Measurements from ENCODE around the gene TCIRG1. TPM values are rescaled to one million over a fixed set of nuclear protein-coding genes. Genes with fewer than 3 reads are reported as not detected.

The TCIRG1 gene
- polyA plus RNA-seq, 4 donors: 17.6 to 28.9 (median 20.6) TPM

- no peak for DNase-seq (ENCODE audit: low read depth in 4 of 4, low spot score in 3 of 4)
These were observed 34.1 kb upstream of the TCIRG1 start for GRCh38 chr11:68004551-68005335.

DNA sequence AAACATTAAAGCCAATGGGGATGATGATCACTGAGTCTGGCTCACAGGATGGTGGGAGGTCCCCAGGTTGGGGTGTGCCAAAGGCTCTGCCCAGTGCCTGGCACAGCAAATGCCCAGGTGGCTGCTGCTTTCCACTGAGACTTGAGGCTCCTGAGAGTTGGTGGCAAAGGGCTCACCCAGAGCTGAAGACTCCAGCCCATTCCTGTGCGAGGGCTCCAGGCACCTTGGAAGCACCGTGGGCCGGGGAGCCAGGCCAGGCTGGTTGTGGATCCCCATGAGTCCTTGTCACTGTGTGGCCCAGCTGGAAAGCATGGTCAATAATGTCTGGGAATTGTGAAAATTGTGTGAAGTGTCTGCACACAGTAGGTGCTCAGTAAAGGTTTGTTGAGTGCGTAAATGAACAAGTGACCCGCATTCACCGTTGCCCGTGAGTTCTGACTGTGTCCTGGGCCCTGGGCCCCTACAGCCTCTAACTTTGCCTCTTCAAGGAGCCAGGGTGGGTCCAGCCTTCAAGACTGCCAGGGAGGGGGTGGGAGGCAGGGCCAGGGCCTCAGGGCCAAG is 32.1 kb upstream of the TCIRG1 start:
- no peak for DNase-seq (ENCODE audit: low read depth in 4 of 4, low spot score in 3 of 4)

DNA sequence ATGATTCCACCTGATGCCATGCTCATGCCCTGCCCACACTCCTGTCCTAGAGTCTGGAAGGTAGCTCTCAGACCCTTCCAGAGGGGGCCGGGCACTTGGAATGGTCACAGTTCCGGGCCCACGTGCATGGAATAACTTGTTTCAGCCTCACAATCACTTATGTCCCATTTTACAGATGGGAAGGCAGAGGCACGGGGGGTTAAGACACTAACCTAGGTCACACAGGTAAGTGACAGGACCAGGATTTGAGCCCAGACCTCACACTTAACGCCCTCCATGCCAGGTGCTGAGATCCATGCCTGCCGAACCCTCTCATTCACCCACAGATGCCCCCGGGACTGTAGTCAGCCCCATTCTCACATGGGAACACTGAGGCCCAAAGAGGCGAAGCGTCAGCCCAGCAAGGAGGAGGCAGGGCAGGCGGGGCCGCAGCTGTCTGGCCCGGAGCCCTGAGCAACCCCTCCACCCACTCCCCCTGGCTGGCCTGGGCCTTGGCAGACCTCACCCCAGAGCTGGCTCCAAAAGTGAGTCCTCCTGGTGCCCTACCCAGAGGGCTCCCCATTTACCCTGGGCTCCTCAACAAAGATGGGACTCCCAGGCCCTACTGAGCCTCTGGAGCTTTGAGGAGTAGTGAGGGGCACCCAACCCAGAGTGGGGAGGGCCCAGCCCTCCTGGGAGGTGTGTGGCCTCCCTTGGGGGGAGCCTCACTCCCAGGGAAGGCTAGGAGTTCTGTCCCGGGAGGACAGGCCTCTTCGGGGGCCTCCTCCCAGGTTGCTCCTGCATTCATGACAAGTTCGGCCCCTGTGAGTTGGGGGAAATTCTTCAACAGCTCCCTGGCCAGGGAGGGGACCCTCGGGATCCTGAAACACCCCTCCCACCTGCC is 31.1 kb upstream of the TCIRG1 start:
- no peak for DNase-seq (ENCODE audit: low read depth in 4 of 4, low spot score in 3 of 4)

- no peak for DNase-seq (ENCODE audit: low read depth in 4 of 4, low spot score in 3 of 4)
These were observed 30.2 kb upstream of the TCIRG1 start for GRCh38 chr11:68008381-68009337.

- DNase-seq (ENCODE audit: low read depth in 4 of 4, low spot score in 3 of 4): no peak
These were observed 29.3 kb upstream of the TCIRG1 start for GRCh38 chr11:68009391-68010089.

DNA sequence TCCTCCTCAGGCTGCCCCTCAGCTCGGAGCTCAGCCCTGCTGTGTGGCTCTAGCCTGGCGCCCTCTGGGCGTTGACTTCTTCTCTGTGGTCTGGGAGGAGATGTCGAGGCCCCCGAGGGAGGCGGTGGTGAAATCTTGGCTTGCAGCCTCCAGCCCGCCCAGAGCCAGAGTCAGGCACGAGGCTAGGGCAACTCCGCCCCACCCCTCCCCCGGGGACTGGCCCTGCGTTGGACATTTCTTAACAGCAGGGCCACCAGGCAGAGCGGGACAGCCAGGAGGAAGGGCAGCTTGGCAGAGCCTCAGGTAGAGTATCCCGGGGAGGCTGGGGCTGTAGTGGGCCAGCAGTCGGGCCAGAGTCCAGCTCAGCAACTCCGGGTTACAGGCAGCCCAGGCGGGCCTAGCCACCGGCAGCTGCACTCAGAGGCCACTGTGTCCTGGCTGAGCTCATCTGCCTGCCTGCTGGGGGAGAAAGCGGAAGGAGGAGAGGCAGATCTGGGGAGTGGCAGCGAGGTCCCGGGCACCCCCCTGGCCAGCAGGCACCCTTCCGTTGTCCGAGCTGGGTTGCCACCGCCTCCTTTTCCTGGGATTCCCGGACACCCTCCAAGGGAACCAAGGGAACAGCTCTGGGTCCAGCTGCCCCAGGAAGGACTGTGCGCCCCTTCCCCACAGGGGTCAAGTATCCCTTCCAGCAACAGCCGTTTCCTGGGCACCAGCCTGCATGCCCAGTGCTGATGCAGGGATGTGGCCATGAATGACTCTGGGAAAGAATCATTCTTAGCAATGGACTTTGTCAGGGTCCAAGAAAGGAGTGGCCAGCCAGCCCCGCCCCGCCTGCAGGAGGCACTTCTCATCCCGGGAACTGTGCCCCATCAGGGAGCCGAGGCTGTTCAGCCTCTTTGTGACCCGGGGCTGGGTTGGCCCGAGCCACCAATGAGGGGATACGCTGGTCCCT is 28.5 kb upstream of the TCIRG1 start, which contains the start of gene ALDH3B1:
Gene ALDH3B1, plus strand, starts transcription at position 238 of the 952 bp plus-strand sequence. CDS start 4,971 bp downstream, outside the sequence.
- DNase-seq (ENCODE audit: low read depth in 4 of 4, low spot score in 3 of 4): no peak

GRCh38 chr11:68011051-68011943 is 27.5 kb upstream of the TCIRG1 start:
- DNase-seq (ENCODE audit: low read depth in 4 of 4, low spot score in 3 of 4): no peak

DNA sequence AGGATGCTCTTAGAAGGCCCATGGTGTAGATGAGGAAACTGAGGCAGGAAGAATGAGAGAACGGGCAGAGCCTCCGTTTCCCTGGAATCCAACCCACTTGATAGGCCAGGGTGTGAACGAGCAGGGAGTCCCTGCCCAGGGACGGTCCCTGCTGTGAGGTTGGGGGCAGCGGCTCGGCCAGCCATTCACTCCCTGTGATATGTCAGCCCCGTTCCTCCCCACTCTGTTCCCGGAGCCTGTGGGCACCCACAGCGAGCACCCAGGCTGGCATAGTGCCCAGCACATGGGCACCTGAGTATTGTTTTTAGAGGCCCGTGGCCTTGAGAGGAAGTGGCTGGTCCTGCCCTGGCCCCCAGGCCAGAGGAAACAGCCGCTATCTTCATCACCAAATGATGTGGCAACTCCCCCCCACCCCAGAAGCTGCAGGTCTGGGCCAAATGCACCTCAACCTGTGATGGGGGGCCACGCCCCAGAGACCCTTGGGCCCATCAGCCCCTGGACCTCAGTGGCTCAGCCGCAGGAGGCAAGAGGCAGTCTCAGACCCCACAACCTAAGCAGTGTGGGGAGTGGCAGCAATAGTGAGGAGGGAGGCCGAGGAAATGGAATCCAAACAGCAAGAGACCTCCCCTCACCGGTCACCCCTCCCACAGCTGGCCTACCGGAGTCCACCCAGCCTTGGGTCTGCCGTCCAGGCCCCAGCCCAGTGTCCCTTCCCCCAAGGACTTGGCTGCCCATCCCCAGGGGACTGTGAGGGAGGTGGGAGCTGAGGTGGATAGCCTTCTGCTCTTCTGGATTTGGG is 26.6 kb upstream of the TCIRG1 start:
- DNase-seq (ENCODE audit: low read depth in 4 of 4, low spot score in 3 of 4): no peak

GRCh38 chr11:68012843-68013610 is 25.8 kb upstream of the TCIRG1 start:
- DNase-seq (ENCODE audit: low read depth in 4 of 4, low spot score in 3 of 4): no peak

DNA sequence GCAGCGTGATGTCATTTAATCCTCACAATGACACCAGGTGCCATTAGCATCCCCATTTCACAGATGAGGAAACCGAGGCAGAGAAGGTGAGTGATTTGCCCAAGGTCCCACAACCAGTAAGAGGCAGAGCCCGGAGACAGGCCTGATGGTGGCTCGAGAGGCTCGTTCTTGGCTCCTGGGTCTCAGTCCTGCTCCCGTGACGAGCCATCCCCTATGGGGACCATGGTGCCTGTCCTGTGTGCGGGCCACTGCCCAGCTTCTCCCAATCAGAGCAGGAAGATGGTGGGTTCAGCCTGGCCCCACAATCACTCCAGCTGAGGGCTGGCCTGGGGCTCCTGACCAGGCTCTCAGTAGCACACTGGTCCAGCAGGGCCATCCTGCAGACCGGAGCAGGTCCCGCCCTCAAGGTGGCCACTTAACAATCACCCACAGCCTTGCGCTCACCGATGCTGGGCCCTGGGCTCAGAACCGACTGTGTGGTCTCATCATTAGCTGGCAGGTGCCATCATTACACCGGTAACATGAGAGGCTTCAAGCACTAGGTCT is 25.1 kb upstream of the TCIRG1 start:
- DNase-seq (ENCODE audit: low read depth in 4 of 4, low spot score in 3 of 4): no peak

GRCh38 chr11:68014157-68014946 is 24.5 kb upstream of the TCIRG1 start:
- DNase-seq (ENCODE audit: low read depth in 4 of 4, low spot score in 3 of 4): no peak

- DNase-seq (ENCODE audit: low read depth in 4 of 4, low spot score in 3 of 4): no peak
These were observed 23.8 kb upstream of the TCIRG1 start for GRCh38 chr11:68014947-68015447.

- no peak for DNase-seq (ENCODE audit: low read depth in 4 of 4, low spot score in 3 of 4)
These were observed 23.4 kb upstream of the TCIRG1 start for GRCh38 chr11:68015467-68015866.

DNA sequence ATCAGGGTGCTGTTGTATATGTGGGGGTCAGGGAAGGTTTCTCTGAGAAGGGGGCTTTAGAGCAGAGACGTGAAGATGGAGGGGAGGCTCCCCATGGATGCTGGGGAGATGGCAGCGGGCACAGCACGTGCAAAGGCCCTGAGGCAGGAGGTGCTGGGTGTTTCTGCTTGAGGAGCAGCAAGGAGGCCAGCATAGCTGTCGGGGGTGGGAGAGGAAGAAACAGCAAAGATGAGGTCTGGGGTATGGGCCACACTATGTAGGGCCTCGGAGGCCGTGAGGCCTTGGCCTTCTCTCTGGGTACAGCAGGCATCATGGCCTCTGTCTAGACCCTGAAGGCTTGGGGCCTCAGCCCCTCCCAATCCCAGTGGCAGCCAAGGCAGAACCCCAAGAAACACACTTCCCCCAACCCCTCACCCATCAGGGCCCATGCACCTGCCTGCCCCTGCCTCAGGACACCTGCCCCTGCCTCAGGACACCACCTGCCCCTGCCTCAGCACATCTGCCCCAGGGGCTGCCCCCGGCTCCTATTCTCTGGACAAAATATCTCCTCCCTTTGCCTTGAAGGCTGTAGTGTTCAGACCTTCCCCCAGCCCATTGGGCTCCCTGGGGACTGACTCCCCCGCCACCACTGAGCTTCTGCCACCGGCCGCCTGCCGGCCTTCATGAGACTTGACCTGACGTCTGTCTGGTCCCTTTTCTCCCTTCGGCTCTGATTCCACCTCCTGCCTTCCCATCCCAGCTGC is 22.5 kb upstream of the TCIRG1 start:
- no peak for DNase-seq (ENCODE audit: low read depth in 4 of 4, low spot score in 3 of 4)

Data from right renal pelvis (tissue), 4 donors.